Liver (tissue), 9 donors: ENCODE measurements around the gene SCN8A. TPM values are rescaled to one million over a fixed set of nuclear protein-coding genes. Genes with fewer than 3 reads are reported as not detected.
"Not testable (repeated sequence)": the region's sequence is repeated elsewhere in the genome, so short reads cannot be mapped to it uniquely, and the experiment has no call there.

ENCODE experiments used
- DNase-seq: peaks from one replicate; pipeline ENCODE4 v3.0.0-alpha.2; 2017; ENCODE audit warnings: low spot score
- H3K27ac ChIP-seq, 2 donors: one replicate each; pipeline ENCODE4 v1.7.0; 2013; ENCODE audit warnings: inconsistent platforms in 2 of 2, low read length in 2 of 2, control low read depth in 1 of 2, low read depth in 1 of 2, mild to moderate bottlenecking in 1 of 2
- H3K27me3 ChIP-seq, 4 donors: one replicate each; pipeline versions ENCODE4 v1.6.1 to v1.7.0; 2013; ENCODE audit warnings: low read length in 3 of 4, inconsistent platforms in 1 of 4, mild to moderate bottlenecking in 1 of 4, moderate library complexity in 1 of 4; ENCODE audit not compliant: control insufficient read depth in 4 of 4, insufficient read depth in 4 of 4
- H3K36me3 ChIP-seq, 4 donors: one replicate each; pipeline versions ENCODE4 v1.6.1 to v1.7.0; 2013; ENCODE audit warnings: low read length in 3 of 4, mild to moderate bottlenecking in 3 of 4, low read depth in 1 of 4, moderate library complexity in 1 of 4; ENCODE audit not compliant: control insufficient read depth in 4 of 4, insufficient read depth in 3 of 4
- H3K4me1 ChIP-seq, 4 donors: one replicate each; pipeline versions ENCODE4 v1.6.1 to v1.7.0; 2013; ENCODE audit warnings: low read length in 3 of 4, mild to moderate bottlenecking in 3 of 4, moderate library complexity in 1 of 4; ENCODE audit not compliant: control insufficient read depth in 4 of 4, insufficient read depth in 4 of 4
- H3K4me3 ChIP-seq, 3 donors: one replicate each; pipeline versions ENCODE4 v1.6.1 to v1.7.0; 2013; ENCODE audit warnings: low read length in 3 of 3, control low read depth in 1 of 3, low read depth in 1 of 3, mild to moderate bottlenecking in 1 of 3
- H3K9ac ChIP-seq, 2 donors: one replicate each; pipeline ENCODE4 v1.7.0; 2013; ENCODE audit warnings: low read length in 2 of 2, mild to moderate bottlenecking in 2 of 2, moderate library complexity in 2 of 2, control low read depth in 1 of 2, low read depth in 1 of 2
- H3K9me3 ChIP-seq, 4 donors: one replicate each; pipeline versions ENCODE4 v1.6.1 to v1.7.0; 2013; ENCODE audit warnings: low read length in 3 of 4; ENCODE audit not compliant: control insufficient read depth in 4 of 4
- CTCF ChIP-seq: fragments of 150-350 bp; IDR thresholded peaks from 2 replicates; pipeline ENCODE4 v1.5.1; 2017; ENCODE audit warnings: improper control_type of control experiment, low read depth, low read length; ENCODE audit not compliant: missing input control
- EGR1 ChIP-seq, 2 donors: IDR thresholded peaks; 2 replicates each; pipeline ENCODE4 v1.6.1; 2016 to 2018; ENCODE audit warnings: antibody characterized with exemption in 2 of 2, low read depth in 2 of 2
- FOXA1 ChIP-seq: IDR thresholded peaks from 2 replicates; pipeline ENCODE4 v1.6.1; 2016; ENCODE audit warnings: antibody characterized with exemption
- FOXA2 ChIP-seq: IDR thresholded peaks from 2 replicates; pipeline ENCODE4 v1.6.1; 2016; ENCODE audit warnings: antibody characterized with exemption
- GABPA ChIP-seq, 2 donors: IDR thresholded peaks in 1 of 2; conservative IDR thresholded peaks in 1 of 2; 2 replicates each; pipeline ENCODE4 v1.6.1; 2016; ENCODE audit warnings: antibody characterized with exemption in 2 of 2, mild to moderate bottlenecking in 1 of 2, moderate library complexity in 1 of 2
- HNF4A ChIP-seq, 2 donors: conservative IDR thresholded peaks; 2 replicates each; pipeline ENCODE4 v1.6.1; 2016; ENCODE audit warnings: antibody characterized with exemption in 2 of 2, mild to moderate bottlenecking in 2 of 2
- HNF4G ChIP-seq: IDR thresholded peaks from 2 replicates; pipeline ENCODE4 v1.6.1; 2016; ENCODE audit warnings: antibody characterized with exemption
- JUND ChIP-seq, 2 donors: IDR thresholded peaks; 2 replicates each; pipeline ENCODE4 v1.6.1; 2016; ENCODE audit warnings: antibody characterized with exemption in 2 of 2
- MAX ChIP-seq: IDR thresholded peaks from 2 replicates; pipeline ENCODE4 v1.6.1; 2016; ENCODE audit warnings: antibody characterized with exemption
- NR2F2 ChIP-seq: IDR thresholded peaks from 2 replicates; pipeline ENCODE4 v1.6.1; 2016; ENCODE audit warnings: antibody characterized with exemption
- RAD21 ChIP-seq, 2 donors: IDR thresholded peaks; 2 replicates each; pipeline ENCODE4 v1.6.1; 2016; ENCODE audit warnings: antibody characterized with exemption in 2 of 2, mild to moderate bottlenecking in 2 of 2
- RXRA ChIP-seq, 2 donors: IDR thresholded peaks; 2 replicates each; pipeline ENCODE4 v1.6.1; 2017 to 2018; ENCODE audit warnings: antibody characterized with exemption in 2 of 2, mild to moderate bottlenecking in 1 of 2
- SP1 ChIP-seq: IDR thresholded peaks from 2 replicates; pipeline ENCODE4 v1.6.1; 2018; ENCODE audit warnings: antibody characterized with exemption, mild to moderate bottlenecking
- TAF1 ChIP-seq: conservative IDR thresholded peaks from 2 replicates; pipeline ENCODE4 v1.6.1; 2016; ENCODE audit warnings: antibody characterized with exemption, mild to moderate bottlenecking
- YY1 ChIP-seq: IDR thresholded peaks from 2 replicates; pipeline ENCODE4 v1.6.1; 2016; ENCODE audit warnings: antibody characterized with exemption, mild to moderate bottlenecking
- ZBTB33 ChIP-seq: IDR thresholded peaks from 2 replicates; pipeline ENCODE4 v1.6.1; 2016; ENCODE audit warnings: antibody characterized with exemption
- WGBS: extraction: QIAGEN DNeasy Blood & Tissue Kit; methylation state at CpG from one replicate; pipeline ENCODE4 v1.1.7; 2013; 5-methylcytosine and 5-hydroxymethylcytosine counted together
- polyA plus RNA-seq, 2 donors: library from polyadenylated mRNA; stranded (reverse) in 1 of 2; unstranded in 1 of 2; fragments of 200-250 nt in 1 of 2; fragments of >200 nt in 1 of 2; fragmentation: Nextera tagmentation in 1 of 2; extraction: Ambion mirVana in 1 of 2; gene quantifications; one replicate each; pipeline versions ENCODE4 v1.2.1 to v1.2.3, GENCODE V29; 2013 to 2015
- total RNA-seq, 2 donors: library from RNA; depleted of rRNA; stranded (reverse); fragments of >200 nt; gene quantifications; one replicate each; pipeline ENCODE4 v1.2.3, GENCODE V29; 2014
- TF ChIP-seq, protein P1 (sequence below): IDR thresholded peaks from 2 replicates; pipeline ENCODE4 v1.6.1; 2016; ENCODE audit warnings: antibody characterized with exemption, mild to moderate bottlenecking
- TF ChIP-seq, protein P2 (sequence below): IDR thresholded peaks from 2 replicates; pipeline ENCODE4 v1.6.1; 2016; ENCODE audit warnings: antibody characterized with exemption
- donor health status: healthy.
- donor health status: healthy.
- donor health status: healthy.
- donor health status: healthy.
- donor health status: healthy.

SCN8A gene
- total and polyA plus RNA-seq, 4 donors = 0.84 to 12.7 (median 3.8) TPM

DNA sequence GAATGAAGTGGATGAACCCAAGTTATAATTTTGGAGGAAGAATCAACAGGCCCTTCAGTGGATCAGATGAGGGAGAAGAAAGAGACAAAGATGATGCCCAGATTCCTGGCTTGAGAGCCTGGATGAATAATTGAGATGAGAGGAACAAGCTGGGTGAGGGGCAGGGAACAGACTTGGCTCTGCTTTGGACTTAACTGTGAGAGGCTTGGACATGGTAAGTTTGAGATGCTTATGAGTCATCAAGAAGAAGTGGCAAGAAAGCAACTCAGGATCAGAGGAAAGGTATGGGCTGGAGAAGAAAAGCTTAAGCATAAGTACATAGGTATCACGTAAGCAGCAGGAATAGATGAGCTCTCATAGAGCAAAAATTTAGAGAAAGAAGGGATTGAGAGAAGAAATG is 202.2 kb downstream of the SCN8A start (continued):
- TF ChIP-seq, protein P1, sequence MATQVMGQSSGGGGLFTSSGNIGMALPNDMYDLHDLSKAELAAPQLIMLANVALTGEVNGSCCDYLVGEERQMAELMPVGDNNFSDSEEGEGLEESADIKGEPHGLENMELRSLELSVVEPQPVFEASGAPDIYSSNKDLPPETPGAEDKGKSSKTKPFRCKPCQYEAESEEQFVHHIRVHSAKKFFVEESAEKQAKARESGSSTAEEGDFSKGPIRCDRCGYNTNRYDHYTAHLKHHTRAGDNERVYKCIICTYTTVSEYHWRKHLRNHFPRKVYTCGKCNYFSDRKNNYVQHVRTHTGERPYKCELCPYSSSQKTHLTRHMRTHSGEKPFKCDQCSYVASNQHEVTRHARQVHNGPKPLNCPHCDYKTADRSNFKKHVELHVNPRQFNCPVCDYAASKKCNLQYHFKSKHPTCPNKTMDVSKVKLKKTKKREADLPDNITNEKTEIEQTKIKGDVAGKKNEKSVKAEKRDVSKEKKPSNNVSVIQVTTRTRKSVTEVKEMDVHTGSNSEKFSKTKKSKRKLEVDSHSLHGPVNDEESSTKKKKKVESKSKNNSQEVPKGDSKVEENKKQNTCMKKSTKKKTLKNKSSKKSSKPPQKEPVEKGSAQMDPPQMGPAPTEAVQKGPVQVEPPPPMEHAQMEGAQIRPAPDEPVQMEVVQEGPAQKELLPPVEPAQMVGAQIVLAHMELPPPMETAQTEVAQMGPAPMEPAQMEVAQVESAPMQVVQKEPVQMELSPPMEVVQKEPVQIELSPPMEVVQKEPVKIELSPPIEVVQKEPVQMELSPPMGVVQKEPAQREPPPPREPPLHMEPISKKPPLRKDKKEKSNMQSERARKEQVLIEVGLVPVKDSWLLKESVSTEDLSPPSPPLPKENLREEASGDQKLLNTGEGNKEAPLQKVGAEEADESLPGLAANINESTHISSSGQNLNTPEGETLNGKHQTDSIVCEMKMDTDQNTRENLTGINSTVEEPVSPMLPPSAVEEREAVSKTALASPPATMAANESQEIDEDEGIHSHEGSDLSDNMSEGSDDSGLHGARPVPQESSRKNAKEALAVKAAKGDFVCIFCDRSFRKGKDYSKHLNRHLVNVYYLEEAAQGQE = no peak
- TF ChIP-seq TAF1 = no peak
- no peak for TF ChIP-seq MAX
- no peak for TF ChIP-seq RAD21 (IDR thresholded peaks at IDR 0.05)
- no peak for TF ChIP-seq FOXA1
- no peak for TF ChIP-seq JUND (IDR thresholded peaks at IDR 0.05)
- TF ChIP-seq GABPA (IDR thresholded peaks at IDR 0.05 in 1 of 2, conservative IDR thresholded peaks at IDR 0.05 in 1 of 2) = no peak
- no peak for TF ChIP-seq HNF4G
- TF ChIP-seq, protein P2, sequence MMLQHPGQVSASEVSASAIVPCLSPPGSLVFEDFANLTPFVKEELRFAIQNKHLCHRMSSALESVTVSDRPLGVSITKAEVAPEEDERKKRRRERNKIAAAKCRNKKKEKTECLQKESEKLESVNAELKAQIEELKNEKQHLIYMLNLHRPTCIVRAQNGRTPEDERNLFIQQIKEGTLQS = no peak
- TF ChIP-seq NR2F2 = no peak
- TF ChIP-seq SP1 = no peak
- no peak for TF ChIP-seq RXRA (IDR thresholded peaks at IDR 0.05)
- TF ChIP-seq EGR1 (IDR thresholded peaks at IDR 0.05; ENCODE audit: low read depth in 2 of 2) = no peak

- Histone ChIP-seq H3K4me1 (peaks cover 0 to 2% (median 0%) of the 10 kb centered on the region in 4 donors), H3K36me3 (peaks cover 0 to 11% (median 9%) of the 10 kb centered on the region in 4 donors), H3K9ac (no peak overlapping the region), H3K4me3 (no peak overlapping the region), H3K9me3 (no peaks in the 10 kb centered on the region), H3K27ac (no peak overlapping the region), H3K27me3 (no peaks in the 10 kb centered on the region)
- TF ChIP-seq MAX (no peak), TAF1 (no peak), HNF4G (no peak), CTCF (no peak), HNF4A (conservative IDR thresholded peaks at IDR 0.05) (no peak), FOXA1 (no peak), JUND (IDR thresholded peaks at IDR 0.05) (no peak), SP1 (no peak), YY1 (no peak), ZBTB33 (no peak), FOXA2 (no peak)
- TF ChIP-seq, protein P1 = no peak
- no peak for DNase-seq
- 94% methylated on average over 6 of the region's 6 CpGs for WGBS
Observed at GRCh38 chr12:51797301-51797700, 206.3 kb downstream of the SCN8A start.

DNA sequence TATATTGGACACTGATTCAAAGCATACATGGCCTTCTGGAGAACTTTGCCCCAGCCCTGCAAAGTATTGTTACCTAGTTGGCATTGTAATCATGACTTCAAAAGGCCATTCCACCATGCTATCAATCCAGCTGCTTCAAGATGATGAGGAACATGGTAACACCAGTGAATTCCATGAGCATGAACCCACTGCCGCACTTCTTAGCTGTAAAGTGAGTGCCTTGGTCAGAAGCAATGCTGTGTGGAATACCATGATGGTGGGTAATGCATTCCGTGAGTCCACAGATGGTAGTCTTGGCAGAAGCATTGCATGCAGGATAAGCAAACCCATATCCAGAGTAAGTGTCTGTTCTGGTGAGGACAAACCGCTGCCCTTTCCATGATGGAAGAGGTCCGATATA is 207.0 kb downstream of the SCN8A start:
- not testable (repeated sequence) for H3K4me1 ChIP-seq, H3K4me3 ChIP-seq, H3K27me3 ChIP-seq, H3K9ac ChIP-seq, H3K27ac ChIP-seq, DNase-seq, H3K9me3 ChIP-seq, H3K36me3 ChIP-seq
- WGBS = 99% methylated on average over 4 of the region's 4 CpGs
